Thyroid gland (tissue), 4 donors: ENCODE results near the gene NIPAL1. TPM values are rescaled to one million over a fixed set of nuclear protein-coding genes. Genes with fewer than 3 reads are reported as not detected.

Experiments
- DNase-seq, 2 donors: peaks; one replicate each; pipeline ENCODE4 v3.0.0-alpha.2; 2019
- H3K27ac ChIP-seq, 3 donors: fragments of 200-600 bp; sonication (generic); 1 replicate in 2 of 3; 2 replicates in 1 of 3; pipeline ENCODE4 v1.5.1; 2016 to 2019; ENCODE audit warnings: mild to moderate bottlenecking in 1 of 3, moderate library complexity in 1 of 3
- H3K27me3 ChIP-seq: fragments of 200-600 bp; sonication (generic); one replicate; pipeline ENCODE4 v1.5.1; 2019
- H3K36me3 ChIP-seq, 2 donors: fragments of 200-600 bp; sonication (generic); one replicate each; pipeline ENCODE4 v1.5.1; 2016 to 2019
- H3K4me1 ChIP-seq, 2 donors: fragments of 200-600 bp; sonication (generic); one replicate each; pipeline ENCODE4 v1.5.1; 2017 to 2019
- H3K4me3 ChIP-seq, 3 donors: fragments of 200-600 bp; sonication (generic); replicated peaks in 1 of 3; 1 replicate in 2 of 3; 2 replicates in 1 of 3; pipeline ENCODE4 v1.5.1; 2016; ENCODE audit warnings: mild to moderate bottlenecking in 1 of 3
- H3K9me3 ChIP-seq: fragments of 200-600 bp; sonication (generic); one replicate; pipeline ENCODE4 v1.5.1; 2017
- POLR2A ChIP-seq, 2 donors: fragments of 450-650 bp; IDR thresholded peaks; one replicate each; pipeline ENCODE4 v1.6.1; 2017; ENCODE audit warnings: antibody characterized with exemption in 2 of 2, mild to moderate bottlenecking in 2 of 2, moderate library complexity in 1 of 2
- WGBS, 2 donors: methylation state at CpG; one replicate each; pipeline ENCODE4 v1.1.5; 2017; 5-methylcytosine and 5-hydroxymethylcytosine counted together
- intact Hi-C: fragments of 100-400 bp; cut with DNase I; formaldehyde crosslinking; loops from one replicate; pipeline ENCODE4 v1.15.1; 2023
- total RNA-seq, 4 donors: library from RNA; depleted of rRNA; stranded (reverse); fragments of >200 nt; gene quantifications; one replicate each; pipeline ENCODE4 v1.2.3, GENCODE V29; 2016
- TF ChIP-seq, protein P1 (sequence below), 6 experiments: fragments of 200-600 bp in 3 of 6; fragments of 450-650 bp in 3 of 6; sonication (generic) in 3 of 6; IDR thresholded peaks; one replicate each; pipeline ENCODE4 v1.5.1; 2016 to 2019; ENCODE audit warnings: antibody characterized with exemption in 6 of 6, mild to moderate bottlenecking in 2 of 6, inconsistent platforms in 1 of 6, moderate library complexity in 1 of 6

Gene NIPAL1
- total RNA-seq, 4 donors from 2014 or later = 3.5 to 10.1 (median 3.7) TPM

DNA sequence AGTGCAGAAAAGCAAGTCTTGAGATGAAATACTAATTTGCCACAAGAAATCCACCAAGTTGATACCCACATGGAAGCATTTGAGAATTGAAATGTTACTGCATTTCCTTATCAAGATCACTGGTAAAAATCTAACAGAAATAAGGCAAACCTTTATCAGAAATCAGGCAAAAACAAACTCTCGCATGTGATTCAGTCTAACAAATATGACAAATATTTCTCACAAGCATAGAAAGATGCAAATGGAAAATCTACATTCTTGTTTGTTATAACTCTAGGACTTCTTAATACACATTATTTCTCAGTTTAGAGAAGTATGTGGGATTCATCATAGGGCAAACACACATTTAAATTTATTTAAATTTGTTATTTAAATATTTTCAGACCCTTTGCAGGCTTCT is 64.6 kb downstream of the NIPAL1 start:
- Histone ChIP-seq H3K27ac (no peak overlapping the region), H3K36me3 (no peaks in the 10 kb centered on the region), H3K27me3 (no peaks in the 10 kb centered on the region), H3K4me3 (no peak overlapping the region), H3K9me3 (no peaks in the 10 kb centered on the region), H3K4me1 (no peaks in the 10 kb centered on the region)
- TF ChIP-seq POLR2A (IDR thresholded peaks at IDR 0.05) = no peak
- TF ChIP-seq, protein P1, sequence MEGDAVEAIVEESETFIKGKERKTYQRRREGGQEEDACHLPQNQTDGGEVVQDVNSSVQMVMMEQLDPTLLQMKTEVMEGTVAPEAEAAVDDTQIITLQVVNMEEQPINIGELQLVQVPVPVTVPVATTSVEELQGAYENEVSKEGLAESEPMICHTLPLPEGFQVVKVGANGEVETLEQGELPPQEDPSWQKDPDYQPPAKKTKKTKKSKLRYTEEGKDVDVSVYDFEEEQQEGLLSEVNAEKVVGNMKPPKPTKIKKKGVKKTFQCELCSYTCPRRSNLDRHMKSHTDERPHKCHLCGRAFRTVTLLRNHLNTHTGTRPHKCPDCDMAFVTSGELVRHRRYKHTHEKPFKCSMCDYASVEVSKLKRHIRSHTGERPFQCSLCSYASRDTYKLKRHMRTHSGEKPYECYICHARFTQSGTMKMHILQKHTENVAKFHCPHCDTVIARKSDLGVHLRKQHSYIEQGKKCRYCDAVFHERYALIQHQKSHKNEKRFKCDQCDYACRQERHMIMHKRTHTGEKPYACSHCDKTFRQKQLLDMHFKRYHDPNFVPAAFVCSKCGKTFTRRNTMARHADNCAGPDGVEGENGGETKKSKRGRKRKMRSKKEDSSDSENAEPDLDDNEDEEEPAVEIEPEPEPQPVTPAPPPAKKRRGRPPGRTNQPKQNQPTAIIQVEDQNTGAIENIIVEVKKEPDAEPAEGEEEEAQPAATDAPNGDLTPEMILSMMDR (IDR thresholded peaks at IDR 0.05) = no peak
- no peak for DNase-seq
- WGBS, 2 donors = 88 to 89% methylated on average over 1 of the region's 1 CpG
- intact Hi-C loops = loop anchor here (5.0 kb wide), 1 partner anchor 79 kb away; no protein-coding TSS in a partner anchor

DNA sequence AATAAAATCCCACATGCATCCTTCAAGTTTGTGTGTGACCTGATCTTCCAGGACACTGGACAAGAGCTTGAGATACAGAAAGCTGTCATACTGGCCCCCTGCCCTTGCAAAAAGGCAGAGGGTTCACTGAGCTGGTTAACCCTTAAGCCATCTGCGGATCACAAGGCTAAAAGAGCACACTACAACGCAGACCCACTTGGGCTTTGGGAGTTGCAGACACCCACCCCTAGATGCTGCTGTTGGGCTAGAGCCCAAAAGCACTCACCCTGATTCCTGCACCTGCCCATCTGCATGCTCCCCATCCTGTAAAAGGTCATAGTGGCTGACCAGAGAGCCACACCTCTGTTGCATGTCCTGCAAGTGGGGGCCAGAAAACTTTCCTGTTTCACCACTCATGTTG is 66.4 kb downstream of the NIPAL1 start:
- Histone ChIP-seq H3K9me3 (no peaks in the 10 kb centered on the region), H3K4me1 (peaks cover 0 to 4% of the 10 kb centered on the region in 2 donors), H3K36me3 (no peaks in the 10 kb centered on the region), H3K27ac (no peak overlapping the region), H3K27me3 (no peaks in the 10 kb centered on the region), H3K4me3 (no peak overlapping the region)
- intact Hi-C loops = loop anchor here (5.0 kb wide), 1 partner anchor 81 kb away; no protein-coding TSS in a partner anchor
- 83 to 85% methylated on average over 2 of the region's 2 CpGs for WGBS, 2 donors
- TF ChIP-seq POLR2A (IDR thresholded peaks at IDR 0.05) = no peak
- TF ChIP-seq, protein P1 (IDR thresholded peaks at IDR 0.05) = no peak
- no peak for DNase-seq

DNA sequence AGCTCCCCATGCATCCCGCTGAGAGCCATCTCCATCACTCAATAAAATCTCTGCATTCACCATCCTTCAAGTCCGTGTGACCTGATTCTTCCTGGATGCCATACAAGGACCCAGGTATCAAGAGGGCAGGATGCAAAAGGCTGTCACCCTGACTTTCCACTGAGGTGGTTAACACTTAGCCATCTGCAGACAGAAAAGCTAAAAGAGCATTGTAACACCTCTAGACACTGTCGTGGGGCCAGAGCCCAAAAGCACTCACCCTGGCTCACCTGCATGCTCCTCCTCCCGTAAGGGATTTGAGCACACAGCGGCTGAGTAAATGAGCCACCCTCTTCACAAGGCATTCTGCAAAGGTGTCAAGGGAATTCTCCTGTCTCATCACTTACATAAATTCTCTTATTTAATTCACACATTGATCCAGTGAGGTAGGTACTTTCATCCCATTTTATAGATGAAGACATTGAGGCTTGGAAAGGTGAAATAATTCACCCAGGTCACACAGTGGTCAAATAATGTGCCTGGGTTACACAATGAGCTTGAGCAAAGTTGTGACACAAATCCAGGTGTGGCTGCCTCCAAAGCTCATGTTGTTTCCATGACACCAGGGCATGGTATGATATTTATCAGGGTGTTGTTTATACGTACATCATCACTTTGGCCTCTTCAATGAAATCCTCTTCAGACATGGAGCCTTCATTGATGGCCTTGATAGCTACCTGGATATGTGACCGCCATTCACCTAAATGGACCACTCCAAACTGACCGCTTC is 69.4 kb downstream of the NIPAL1 start:
- Histone ChIP-seq H3K9me3 (no peaks in the 10 kb centered on the region), H3K27me3 (no peaks in the 10 kb centered on the region), H3K27ac (peak overlapping the region in 1 of 3 donors; percentile 34), H3K4me1 (peaks cover 0 to 4% of the 10 kb centered on the region in 2 donors), H3K36me3 (no peaks in the 10 kb centered on the region), H3K4me3 (no peak overlapping the region)
- intact Hi-C loops = no loop called here
- DNase-seq = no peak
- TF ChIP-seq POLR2A (IDR thresholded peaks at IDR 0.05) = no peak
- TF ChIP-seq, protein P1 (IDR thresholded peaks at IDR 0.05) = no peak
- WGBS, 2 donors = 71 to 72% methylated on average over 8 of the region's 8 CpGs

Other genes with a start within 250 kb of the NIPAL1 start
- gene CORIN, start 178.7 kb upstream of the NIPAL1 start, total RNA-seq = under 1 TPM; 0.11 to 0.96 (median 0.21) TPM
- gene NFXL1, start 102.2 kb upstream of the NIPAL1 start, total RNA-seq = 10 to 100 TPM; 17.3 to 66.4 (median 23.0) TPM
- 1 to 10 TPM in 1 of 4 donors, under 1 TPM in 2, not detected in 1; 0.34 to 1.8 (median 0.94) TPM for gene CNGA1, start 91 bp upstream of the NIPAL1 start, total RNA-seq
- 1 to 10 TPM; 1.8 to 3.6 (median 1.9) TPM for gene TXK, start 117.5 kb downstream of the NIPAL1 start, total RNA-seq